Colon (tissue), 2 donors: Measurements from ENCODE around the gene PIEZO1.
"Not testable (repeated sequence)": the region's sequence is repeated elsewhere in the genome, so short reads cannot be mapped to it uniquely, and the experiment has no call there.

Source experiments
- FAIRE-seq: peaks from 2 replicates; lab custom pipeline; 2012; peaks lifted over from hg19 to GRCh38; lab: Jason Lieb, UNC
- donor health status: control.
- donor health status: control.

PIEZO1 gene

GRCh38 chr16:88785106-88785924 is at the start of gene PIEZO1:
TSS of gene PIEZO1 (minus strand) at chr16:88785220. CDS start at chr16:88784964, 256 bp downstream.
- no peak for FAIRE-seq

GRCh38 chr16:88834670-88835069 is 49.6 kb upstream of the PIEZO1 start:
- FAIRE-seq: no peak

GRCh38 chr16:88833086-88833485 is 48.1 kb upstream of the PIEZO1 start:
- no peak for FAIRE-seq

- no peak for FAIRE-seq
Measured at GRCh38 chr16:88831838-88832237, 46.8 kb upstream of the PIEZO1 start.

- no peak for FAIRE-seq
Measured at GRCh38 chr16:88830783-88831182, 45.8 kb upstream of the PIEZO1 start.

GRCh38 chr16:88830258-88830657 is 45.2 kb upstream of the PIEZO1 start:
- no peak for FAIRE-seq

GRCh38 chr16:88828711-88829110 is 43.7 kb upstream of the PIEZO1 start:
- no peak for FAIRE-seq

- FAIRE-seq: no peak
Measured at GRCh38 chr16:88827727-88828126, 42.7 kb upstream of the PIEZO1 start.

- FAIRE-seq: no peak
Measured at GRCh38 chr16:88826070-88826840, 41.2 kb upstream of the PIEZO1 start.

GRCh38 chr16:88825146-88825545 is 40.1 kb upstream of the PIEZO1 start:
- no peak for FAIRE-seq

GRCh38 chr16:88824256-88825077 is 39.4 kb upstream of the PIEZO1 start:
- no peak for FAIRE-seq

- not testable (repeated sequence) for FAIRE-seq
Measured at GRCh38 chr16:88823646-88824045, 38.6 kb upstream of the PIEZO1 start.

- no peak for FAIRE-seq
Measured at GRCh38 chr16:88822281-88823040, 37.4 kb upstream of the PIEZO1 start.

GRCh38 chr16:88821168-88821850 is 36.3 kb upstream of the PIEZO1 start:
- FAIRE-seq: no peak

GRCh38 chr16:88820385-88821025 is 35.5 kb upstream of the PIEZO1 start:
- FAIRE-seq: no peak

GRCh38 chr16:88819126-88819525 is 34.1 kb upstream of the PIEZO1 start:
- FAIRE-seq: no peak

- no peak for FAIRE-seq
Measured at GRCh38 chr16:88818575-88818874, 33.5 kb upstream of the PIEZO1 start.

- FAIRE-seq: no peak
Measured at GRCh38 chr16:88817785-88818574, 33.0 kb upstream of the PIEZO1 start.

- FAIRE-seq: no peak
Measured at GRCh38 chr16:88816736-88817535, 31.9 kb upstream of the PIEZO1 start.
